Measurements from ENCODE around the gene TAF1L.
"Not testable (repeated sequence)": the region's sequence is repeated elsewhere in the genome, so short reads cannot be mapped to it uniquely, and the experiment has no call there.

The TAF1L gene, protein sequence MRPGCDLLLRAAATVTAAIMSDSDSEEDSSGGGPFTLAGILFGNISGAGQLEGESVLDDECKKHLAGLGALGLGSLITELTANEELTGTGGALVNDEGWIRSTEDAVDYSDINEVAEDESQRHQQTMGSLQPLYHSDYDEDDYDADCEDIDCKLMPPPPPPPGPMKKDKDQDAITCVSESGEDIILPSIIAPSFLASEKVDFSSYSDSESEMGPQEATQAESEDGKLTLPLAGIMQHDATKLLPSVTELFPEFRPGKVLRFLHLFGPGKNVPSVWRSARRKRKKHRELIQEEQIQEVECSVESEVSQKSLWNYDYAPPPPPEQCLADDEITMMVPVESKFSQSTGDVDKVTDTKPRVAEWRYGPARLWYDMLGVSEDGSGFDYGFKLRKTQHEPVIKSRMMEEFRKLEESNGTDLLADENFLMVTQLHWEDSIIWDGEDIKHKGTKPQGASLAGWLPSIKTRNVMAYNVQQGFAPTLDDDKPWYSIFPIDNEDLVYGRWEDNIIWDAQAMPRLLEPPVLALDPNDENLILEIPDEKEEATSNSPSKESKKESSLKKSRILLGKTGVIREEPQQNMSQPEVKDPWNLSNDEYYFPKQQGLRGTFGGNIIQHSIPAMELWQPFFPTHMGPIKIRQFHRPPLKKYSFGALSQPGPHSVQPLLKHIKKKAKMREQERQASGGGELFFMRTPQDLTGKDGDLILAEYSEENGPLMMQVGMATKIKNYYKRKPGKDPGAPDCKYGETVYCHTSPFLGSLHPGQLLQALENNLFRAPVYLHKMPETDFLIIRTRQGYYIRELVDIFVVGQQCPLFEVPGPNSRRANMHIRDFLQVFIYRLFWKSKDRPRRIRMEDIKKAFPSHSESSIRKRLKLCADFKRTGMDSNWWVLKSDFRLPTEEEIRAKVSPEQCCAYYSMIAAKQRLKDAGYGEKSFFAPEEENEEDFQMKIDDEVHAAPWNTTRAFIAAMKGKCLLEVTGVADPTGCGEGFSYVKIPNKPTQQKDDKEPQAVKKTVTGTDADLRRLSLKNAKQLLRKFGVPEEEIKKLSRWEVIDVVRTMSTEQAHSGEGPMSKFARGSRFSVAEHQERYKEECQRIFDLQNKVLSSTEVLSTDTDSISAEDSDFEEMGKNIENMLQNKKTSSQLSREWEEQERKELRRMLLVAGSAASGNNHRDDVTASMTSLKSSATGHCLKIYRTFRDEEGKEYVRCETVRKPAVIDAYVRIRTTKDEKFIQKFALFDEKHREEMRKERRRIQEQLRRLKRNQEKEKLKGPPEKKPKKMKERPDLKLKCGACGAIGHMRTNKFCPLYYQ (N-terminal part only)

DNA sequence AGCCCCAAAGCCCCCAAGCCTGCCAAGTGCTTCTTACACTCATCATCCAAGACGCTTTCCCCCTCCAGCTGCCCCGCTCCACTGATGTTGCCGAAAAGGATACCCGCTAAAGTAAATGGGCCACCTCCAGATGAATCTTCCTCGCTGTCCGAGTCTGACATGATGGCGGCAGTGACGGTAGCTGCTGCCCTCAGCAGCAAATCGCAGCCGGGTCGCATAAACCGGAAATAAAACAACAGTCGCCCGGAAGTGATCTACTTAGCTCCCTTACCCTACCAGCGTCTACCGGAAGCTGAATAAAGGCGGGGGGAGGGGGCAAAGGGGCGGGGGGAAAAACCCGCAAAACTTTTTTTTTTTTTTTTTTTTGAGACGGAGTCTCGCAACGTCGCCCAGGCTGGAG lies at the start of gene TAF1L:
Gene TAF1L, minus strand, starts transcription at position 308 of the 400 bp plus-strand sequence. Its CDS starts 90 bp downstream, at position 218.
- no peak for DNase-seq

DNA sequence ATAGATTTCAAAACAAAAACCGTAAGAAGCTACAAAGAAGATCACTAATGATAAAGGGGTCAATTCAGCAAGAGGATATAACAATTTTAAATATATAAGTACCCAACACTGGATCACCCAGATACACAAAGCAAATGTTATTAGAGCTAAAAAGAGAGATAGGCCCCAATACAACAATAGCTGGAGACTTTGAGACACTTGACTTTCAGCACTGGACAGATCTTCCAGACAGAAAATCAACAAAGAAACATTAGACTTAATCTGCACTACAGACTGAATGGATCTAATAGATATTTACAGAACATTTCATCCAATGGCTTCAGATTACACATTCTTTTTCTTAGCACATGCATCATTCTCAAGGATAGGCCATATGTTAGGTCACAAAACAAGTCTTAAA lies 46.3 kb upstream of the TAF1L start:
- no peak for DNase-seq

DNA sequence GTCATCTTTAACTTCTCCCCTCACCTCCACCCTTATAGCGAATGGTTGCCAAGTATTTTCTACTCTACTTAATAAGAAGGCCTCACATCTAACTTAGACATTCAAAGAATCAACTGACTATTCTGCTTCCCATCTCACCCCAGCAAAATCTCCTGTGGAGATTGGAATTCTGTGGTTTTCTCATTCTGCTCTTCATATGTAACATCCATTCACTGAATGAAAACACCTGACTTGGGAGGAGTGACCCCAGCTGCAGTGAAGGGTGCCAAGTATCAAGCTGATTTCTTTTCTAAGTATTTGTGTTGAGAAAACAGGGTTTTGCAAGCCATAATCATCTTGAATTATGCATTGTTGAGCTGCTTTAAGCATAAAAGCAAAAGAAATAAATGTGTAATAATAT lies 42.5 kb upstream of the TAF1L start:
- no peak for DNase-seq

DNA sequence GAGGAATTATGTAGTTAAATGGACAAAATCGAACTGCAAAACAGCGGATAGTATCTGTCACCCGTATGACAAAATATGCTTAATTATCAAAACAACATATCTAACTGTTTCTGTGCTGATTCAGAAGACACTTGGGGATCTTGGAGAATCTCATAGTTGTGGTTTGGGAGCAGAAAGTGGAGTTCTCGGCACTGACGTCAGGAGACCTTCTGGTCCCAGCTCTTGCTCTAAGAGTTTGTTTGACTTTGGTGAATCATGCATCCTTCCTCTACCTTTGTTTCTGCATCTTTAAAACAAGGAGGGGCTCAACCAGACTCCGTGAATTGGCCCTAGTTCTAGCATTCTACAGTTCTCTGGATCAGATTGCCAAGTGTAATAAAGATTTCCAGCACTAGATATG lies 37.0 kb upstream of the TAF1L start:
- no peak for DNase-seq

DNA sequence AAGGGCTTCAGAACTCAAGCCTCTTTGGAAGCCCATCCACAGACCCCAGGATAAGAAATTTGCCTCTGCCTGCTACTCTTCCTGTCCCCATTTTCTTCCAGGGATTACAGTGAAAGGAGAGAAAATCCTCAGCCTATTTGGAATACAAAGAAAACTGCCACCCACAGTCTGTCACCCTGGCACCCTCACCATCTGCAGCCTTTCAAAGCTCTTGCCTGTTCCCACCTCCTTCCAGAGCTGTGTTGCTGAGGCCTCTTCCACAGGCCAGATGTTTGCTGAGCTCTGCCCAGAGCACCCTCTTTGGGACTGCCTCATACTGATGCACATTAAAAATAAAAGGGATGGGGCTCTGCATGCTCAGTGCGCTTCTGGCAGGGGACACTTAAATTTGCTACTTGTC lies 35.9 kb upstream of the TAF1L start:
- no peak for DNase-seq

DNA sequence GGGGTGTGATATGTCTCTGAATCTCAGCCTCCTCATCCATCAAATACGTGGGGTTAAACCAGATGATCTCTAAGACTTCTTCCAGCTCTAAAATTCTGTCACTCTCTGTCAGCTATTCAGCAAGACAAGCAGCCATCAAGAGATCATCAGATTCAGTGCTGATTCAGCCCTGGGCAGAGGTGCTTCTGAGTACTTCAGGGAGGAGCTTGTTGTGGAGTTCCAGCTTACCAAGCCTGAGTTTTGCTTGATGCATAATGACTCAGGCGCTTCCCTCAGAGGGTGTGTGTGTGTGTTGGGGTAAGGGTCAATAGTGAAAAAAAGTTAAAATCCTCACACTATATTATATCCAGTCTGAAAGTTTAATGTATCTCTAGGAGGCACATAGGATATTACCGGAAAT lies 29.6 kb upstream of the TAF1L start:
- DNase-seq: no peak

DNA sequence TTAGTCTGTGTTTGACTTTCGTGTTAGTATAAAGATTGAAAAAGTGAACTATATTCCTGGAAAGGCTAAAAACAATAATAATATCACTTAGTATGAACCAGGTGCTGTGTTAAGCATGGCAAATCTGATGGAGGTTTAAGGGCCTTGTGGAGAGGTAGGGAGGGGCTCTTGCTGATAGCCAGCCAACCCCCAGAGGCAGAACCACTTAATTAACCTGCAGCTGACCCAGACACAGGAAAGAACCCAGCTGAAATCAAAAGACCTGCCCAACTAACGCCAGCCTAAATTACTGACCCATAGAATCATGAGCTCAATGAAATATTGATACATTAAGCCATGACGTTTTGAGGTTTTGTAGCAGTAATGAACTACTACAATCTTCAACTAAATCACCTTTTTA lies 28.3 kb upstream of the TAF1L start:
- no peak for DNase-seq

DNA sequence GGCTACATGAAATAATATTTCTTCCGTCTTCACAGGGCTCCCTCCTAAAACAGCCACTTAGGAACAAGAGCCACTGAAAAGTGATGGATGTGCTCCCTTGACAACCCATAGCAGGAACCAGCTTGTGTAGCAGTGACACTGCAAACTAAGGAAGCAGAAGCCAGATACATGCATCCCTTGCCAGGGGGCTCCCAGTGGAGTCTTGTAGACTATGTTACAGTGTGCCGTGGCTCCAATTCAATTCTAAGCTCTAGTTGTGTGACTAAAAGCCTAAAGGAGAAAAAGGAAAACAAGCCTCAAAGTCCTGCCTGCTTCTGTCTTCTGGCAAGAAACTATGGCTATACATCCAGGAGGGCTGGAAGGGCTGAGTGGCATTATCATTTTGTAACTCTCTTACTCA lies 12.2 kb upstream of the TAF1L start:
- DNase-seq: no peak

DNA sequence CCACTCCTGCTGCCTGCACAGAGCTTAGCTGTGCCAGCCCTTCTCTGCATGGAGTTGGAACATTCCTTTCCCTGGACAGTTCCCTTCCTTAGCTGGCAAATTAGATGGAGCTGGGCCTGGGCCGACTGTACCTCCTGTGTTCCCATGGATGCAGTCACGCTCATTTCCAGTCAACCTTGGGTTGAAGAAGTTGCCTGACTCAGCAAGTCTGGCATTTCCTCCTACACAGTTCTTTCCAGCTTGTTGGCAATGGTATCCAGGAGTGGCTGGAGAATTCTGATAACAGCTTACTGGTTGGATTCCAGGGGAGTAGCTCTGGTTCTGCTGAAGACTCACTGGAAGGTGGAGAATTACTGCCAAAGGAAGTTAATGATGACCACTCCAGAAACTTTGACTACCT lies 9.2 kb upstream of the TAF1L start:
- DNase-seq: no peak

DNA sequence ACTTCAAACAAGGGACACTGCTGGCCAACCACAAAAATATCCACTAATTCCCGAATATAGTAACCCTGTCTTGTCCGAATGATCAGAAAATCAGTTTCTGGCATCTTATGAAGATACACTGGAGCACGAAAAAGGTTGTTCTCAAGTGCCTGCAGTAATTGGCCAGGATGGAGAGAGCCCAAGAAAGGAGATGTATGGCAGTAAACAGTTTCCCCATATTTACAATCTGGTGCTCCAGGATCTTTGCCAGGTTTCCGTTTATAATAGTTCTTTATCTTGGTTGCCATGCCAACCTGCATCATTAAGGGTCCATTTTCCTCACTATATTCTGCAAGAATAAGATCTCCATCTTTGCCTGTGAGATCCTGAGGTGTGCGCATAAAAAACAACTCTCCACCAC lies 2.3 kb downstream of the TAF1L start:
- DNase-seq: not testable (repeated sequence)

DNA sequence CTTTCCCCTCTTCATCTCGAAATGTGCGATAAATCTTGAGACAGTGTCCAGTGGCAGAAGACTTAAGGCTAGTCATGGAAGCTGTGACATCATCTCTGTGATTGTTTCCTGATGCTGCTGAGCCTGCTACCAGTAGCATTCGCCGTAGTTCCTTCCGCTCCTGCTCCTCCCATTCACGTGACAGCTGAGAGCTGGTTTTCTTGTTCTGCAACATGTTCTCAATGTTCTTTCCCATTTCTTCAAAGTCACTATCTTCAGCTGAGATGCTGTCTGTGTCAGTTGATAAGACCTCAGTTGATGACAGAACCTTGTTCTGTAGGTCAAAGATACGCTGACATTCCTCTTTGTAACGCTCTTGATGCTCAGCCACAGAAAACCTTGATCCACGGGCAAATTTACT lies 3.5 kb downstream of the TAF1L start:
- DNase-seq: no peak

DNA sequence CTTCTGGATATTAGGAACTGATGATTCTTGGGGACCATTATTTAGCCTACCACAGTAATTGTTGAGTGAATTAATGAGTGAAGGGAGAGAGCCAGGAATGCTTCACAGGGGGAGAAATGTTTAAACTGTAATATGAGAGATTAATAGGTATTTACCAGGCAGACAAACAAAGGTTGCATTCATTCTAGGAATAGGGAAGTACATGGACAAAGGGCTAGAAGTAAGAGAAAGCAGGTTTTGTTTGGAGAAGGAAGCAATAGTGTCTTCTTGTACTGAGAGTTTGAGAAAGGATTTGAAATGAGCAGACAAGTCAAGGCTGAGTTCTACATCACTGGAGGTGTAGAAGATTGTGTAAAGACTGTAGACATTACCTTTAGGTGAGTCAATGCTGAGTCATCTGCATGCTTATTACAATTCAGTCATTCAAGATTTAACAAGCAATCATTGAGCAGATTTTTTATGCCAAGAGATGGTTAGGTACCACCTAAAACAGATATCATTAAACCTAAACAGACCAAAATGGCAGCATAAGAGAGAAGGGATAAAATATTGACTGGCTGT lies 8.0 kb downstream of the TAF1L start:
- DNase-seq: no peak

DNA sequence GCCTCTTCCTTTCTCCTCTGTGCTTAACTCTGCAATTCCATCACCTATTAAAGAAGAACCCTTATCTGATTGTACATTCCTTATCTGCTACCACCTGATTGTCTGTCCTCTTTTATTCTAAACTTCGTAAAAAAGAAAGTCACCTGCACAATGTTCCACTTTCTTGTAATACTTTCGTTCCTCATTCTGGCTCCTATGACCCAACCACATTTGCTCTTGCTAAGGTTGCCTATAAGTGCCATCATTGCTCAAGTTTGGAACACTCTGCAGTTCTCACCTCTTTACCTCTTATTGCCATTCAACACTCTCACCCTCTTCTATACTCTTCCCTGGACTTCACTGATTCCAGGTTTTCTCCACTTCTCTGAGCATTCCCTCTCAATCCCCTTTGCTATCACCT lies 10.1 kb downstream of the TAF1L start:
- no peak for DNase-seq

DNA sequence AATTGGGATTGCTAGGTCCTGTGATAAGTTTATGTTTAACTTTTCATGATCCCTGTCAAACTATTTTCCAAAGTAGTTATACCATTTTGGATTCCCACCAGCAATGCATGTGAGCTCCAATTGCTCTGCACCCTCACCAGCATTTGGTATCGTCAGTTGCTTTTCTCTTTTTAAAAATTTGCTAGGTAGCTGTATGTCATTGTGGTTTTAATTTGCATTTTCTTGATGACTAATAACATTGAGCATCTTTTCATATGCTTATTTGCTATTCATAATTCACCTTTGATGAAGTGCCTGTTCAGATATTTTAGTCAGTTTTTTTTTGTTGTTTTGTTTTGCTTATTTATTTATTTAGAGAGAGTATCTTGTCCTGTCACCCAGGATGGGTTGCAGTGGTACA lies 12.5 kb downstream of the TAF1L start:
- no peak for DNase-seq

DNA sequence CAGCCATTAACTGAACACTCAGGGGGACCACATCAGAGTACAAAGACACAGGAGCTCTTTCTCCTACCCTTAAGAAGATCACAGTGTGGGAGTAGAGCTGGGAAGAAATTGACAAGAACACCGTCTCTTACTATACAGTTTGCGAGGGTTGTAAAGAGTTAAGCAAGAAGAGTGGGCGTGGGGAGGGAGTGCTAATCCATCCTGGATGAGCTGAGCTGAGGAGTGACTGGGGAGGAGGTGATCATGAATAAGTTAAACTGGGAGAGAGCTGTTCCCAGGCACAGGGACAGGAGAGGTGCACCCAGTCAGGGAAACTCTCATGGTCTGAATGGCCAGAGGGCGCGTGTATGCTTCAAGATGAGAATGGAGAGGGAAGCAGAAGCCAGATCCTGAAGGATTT lies 17.2 kb downstream of the TAF1L start:
- no peak for DNase-seq

DNA sequence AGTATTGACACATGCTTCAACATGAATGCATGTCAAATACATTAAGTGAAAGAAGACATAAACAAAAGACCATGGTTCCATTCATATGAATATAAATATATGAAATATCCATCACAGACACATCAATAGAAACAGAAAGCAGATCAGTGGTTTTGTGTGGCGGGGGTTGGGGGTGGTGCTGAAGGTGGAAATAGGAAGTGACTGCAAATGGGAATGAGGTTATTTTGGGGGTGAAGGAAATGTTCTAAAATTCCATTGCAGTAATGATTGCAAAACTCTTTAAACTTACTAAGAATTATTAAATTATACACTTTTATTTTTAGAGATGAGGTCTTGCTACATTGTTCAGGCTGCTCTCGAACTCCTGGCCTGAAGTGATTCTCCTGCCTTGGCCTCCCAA lies 28.7 kb downstream of the TAF1L start:
- DNase-seq: no peak

DNA sequence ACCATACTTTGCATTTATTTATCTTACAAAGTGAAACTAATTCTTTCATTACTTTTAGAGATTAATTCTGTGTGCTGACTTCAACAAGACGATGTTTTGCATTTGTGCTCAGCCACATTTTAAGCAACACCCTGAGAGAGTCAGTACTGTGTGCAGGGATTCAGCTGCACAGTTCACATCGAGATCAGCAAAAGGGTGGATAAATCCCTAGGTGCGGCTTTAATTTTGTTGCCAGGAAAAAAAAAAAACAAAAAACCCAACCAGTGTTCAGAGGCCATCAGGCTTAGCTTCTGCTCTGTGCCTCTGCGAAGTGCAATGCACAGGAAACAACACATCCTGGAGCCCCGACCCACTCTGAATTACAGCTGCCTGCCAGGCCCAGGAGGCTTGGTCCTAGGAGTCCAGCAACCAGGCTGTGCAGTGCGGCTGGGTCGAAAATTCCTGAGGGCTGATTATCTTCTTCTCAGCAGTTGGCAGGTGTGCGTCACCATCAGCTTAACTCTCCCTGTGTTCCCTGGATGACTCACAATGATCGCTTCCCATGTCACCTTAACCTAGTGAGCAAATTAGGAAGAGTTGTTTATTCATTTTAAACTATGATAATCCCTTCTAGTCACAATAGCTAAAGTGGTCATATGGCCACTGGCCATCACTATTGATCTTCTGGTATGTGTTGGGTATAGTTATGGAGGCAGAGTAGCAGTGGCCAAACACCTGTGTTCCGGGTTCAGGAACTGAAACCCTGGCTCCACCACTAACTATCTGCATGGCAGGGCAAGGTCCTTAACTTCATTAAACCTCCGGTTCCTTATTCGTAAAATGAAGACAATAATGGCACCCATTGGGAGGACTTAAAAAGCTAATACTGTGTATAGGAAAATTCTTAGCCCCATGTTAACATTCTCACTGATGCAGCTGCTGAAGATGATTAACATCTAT lies 31.3 kb downstream of the TAF1L start:
- DNase-seq: no peak

DNA sequence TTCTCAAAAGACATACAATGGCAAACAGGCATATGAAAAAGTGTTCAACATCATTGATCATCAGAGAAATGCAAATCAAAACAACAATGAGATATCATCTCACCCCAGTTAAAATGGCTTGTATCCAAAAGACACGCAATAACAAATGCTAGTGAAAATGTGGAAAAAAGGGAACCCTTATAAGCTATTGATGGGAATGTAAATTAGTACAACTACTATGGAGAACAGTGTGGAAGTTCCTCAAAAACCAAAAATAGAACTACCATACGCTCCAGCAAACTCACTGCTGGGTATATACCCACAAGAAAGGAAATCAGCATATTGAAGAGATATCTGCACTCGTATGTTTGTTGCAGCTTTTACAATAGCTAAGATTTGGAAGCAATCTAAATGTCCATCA lies 36.4 kb downstream of the TAF1L start:
- not testable (repeated sequence) for DNase-seq

DNA sequence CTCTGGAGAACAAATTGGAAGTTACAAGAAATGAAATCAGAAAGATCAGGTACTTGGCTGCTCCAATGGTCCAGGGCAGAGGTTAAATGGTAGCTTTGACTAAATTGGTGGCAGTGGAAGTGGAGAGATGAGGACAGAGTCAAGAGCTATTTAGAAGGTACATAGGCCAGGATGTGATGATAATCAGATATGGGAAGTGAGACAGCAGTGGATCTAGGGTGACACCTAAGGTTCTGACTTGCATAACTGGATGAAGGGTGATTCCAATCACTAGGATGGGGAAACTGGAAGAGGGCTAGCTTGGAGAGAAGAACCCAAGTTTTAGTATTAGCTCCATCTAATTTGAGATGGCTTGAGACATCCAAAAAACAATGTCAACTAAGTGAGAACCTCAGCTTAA lies 38.5 kb downstream of the TAF1L start:
- no peak for DNase-seq

DNA sequence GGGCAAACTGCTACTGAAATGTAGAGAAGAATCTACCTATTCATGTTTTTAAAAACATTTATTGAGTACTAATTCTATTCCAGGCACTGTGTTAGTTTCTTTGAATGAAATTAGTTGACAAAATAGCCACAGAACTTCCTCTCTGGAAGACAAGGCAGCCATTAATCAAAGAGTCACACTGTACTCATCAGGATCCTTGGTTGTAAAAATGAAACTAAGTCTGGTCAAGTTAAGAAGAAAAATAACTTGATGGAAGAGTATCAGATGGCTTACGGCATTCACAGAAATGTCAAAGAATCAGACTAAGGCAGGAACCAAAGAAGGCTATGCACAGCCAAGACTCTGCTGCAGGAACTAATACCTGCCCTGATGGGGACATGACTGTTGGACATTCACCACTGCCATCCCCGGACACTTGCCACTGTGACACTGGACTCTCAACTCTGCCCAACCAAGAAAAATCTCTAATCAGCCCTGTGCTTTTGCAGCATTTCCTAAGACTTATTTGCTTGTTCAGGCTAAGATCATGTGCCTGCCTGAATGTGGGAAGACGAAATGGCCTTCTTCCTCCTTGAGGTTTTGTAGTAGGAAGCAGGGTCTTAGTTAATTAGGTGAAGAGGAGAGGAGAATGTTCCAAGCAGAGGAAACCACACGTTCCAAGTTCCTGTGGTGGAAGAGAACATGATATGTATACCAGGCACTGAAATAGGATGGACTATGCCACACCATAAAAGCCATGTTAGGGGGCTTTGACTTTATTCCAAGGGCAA lies 39.2 kb downstream of the TAF1L start:
- no peak for DNase-seq

DNA sequence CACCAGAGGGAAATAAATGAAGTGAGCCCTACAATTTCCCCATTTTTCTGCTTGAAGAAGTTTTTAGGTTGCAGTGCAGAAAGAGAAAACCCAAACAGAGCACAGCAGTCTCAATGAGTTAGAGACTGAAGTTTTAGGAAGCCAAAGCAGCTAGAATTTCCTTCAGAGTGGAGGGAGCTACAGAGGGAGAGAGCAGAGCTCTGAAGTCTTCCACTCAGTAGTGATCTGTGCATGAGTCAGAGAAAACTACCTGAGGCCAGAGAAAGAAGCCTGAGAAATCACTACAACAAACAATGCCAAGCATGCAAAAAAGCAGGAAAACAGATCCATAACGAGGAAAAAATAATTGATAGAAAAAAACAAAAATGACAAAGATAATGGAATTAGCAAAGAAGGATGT lies 44.6 kb downstream of the TAF1L start:
- no peak for DNase-seq
